ENCODE results near the gene JUND.

DNA sequence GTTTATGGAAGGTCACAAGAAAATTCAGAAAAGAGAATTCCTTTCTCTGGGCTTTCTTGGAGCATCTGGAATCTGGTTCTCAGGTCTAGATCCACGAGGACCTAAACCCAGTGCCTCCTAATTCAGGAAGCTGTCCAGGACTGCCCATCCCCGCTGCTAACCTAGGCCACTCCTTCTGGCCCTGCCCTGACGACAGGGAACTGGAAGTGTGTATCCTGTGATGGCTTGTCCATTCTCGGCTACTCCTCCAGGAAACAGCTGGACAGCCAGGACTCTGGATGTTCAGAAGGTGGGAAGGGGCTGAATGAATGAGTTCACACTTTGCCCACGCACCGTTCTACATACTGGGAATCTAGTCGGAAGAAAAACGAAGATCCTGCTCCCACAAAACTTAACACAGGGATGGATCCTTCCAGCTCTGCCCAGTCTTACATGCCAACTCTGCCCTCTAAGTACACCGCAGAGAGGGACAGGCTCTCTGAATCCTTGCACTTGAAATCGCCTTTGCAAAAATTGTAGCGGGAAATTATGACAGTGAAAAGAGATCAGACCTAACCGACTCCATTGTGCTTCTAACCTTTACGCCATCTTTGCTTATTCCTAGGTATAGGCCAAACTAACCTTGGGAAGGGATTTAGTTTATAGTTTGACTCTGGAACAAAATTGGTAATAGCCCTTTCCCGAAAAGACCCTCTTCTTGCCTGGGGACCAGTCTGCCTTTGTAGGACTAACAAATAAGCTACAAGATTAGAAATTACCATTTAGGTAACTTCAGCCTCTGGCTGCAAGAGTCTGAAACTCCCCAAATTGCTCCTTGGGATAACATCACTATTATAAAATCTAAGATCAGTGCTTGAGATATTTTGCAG, 39.7 kb upstream of the JUND start:
- TF ChIP-seq, protein P1, sequence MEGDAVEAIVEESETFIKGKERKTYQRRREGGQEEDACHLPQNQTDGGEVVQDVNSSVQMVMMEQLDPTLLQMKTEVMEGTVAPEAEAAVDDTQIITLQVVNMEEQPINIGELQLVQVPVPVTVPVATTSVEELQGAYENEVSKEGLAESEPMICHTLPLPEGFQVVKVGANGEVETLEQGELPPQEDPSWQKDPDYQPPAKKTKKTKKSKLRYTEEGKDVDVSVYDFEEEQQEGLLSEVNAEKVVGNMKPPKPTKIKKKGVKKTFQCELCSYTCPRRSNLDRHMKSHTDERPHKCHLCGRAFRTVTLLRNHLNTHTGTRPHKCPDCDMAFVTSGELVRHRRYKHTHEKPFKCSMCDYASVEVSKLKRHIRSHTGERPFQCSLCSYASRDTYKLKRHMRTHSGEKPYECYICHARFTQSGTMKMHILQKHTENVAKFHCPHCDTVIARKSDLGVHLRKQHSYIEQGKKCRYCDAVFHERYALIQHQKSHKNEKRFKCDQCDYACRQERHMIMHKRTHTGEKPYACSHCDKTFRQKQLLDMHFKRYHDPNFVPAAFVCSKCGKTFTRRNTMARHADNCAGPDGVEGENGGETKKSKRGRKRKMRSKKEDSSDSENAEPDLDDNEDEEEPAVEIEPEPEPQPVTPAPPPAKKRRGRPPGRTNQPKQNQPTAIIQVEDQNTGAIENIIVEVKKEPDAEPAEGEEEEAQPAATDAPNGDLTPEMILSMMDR (IDR thresholded peaks at IDR 0.05), result no peak
- TF ChIP-seq POLR2A (IDR thresholded peaks at IDR 0.05), result peak; percentile 80 to 91

All from Peyer's patch (tissue), 4 donors.